Measurements from ENCODE around the gene MPHOSPH6.
"Not testable (repeated sequence)": the region's sequence is repeated elsewhere in the genome, so short reads cannot be mapped to it uniquely, and the experiment has no call there.

MPHOSPH6 gene

GRCh38 chr16:82149536-82149935 is 20.5 kb downstream of the MPHOSPH6 start:
- Mint-ChIP-seq H3K9me3 (no peaks in the 10 kb centered on the region), H3K27ac (peak overlapping the region; percentile 52), H3K36me3 (peaks cover 65% of the 10 kb centered on the region), H3K4me1 (peaks cover 6% of the 10 kb centered on the region), H3K4me3 (no peak overlapping the region)
- no peak for ATAC-seq
- DNase-seq (ENCODE audit: low spot score in 2 of 2): no peak

GRCh38 chr16:82147546-82147945 is 22.5 kb downstream of the MPHOSPH6 start:
- H3K9me3 Mint-ChIP-seq: no peaks in the 10 kb centered on the region
- ATAC-seq (no peak), DNase-seq (ENCODE audit: low spot score in 2 of 2) (no peak)
- peaks cover 51% of the 10 kb centered on the region for H3K36me3 Mint-ChIP-seq
- H3K4me3 Mint-ChIP-seq: no peak overlapping the region
- no peak overlapping the region for H3K27ac Mint-ChIP-seq
- H3K4me1 Mint-ChIP-seq: no peaks in the 10 kb centered on the region

- no peaks in the 10 kb centered on the region for H3K9me3 Mint-ChIP-seq
- H3K4me3 Mint-ChIP-seq: no peak overlapping the region
- peaks cover 49% of the 10 kb centered on the region for H3K36me3 Mint-ChIP-seq
- H3K27ac Mint-ChIP-seq: no peak overlapping the region
- no peaks in the 10 kb centered on the region for H3K4me1 Mint-ChIP-seq
- ATAC-seq: no peak
- no peak for DNase-seq (ENCODE audit: low spot score in 2 of 2)
These were observed 23.1 kb downstream of the MPHOSPH6 start for GRCh38 chr16:82146957-82147356.

GRCh38 chr16:82146556-82146955 is 23.5 kb downstream of the MPHOSPH6 start:
- Mint-ChIP-seq H3K9me3 (no peaks in the 10 kb centered on the region), H3K4me3 (no peak overlapping the region), H3K36me3 (peaks cover 45% of the 10 kb centered on the region), H3K4me1 (no peaks in the 10 kb centered on the region), H3K27ac (no peak overlapping the region)
- DNase-seq (ENCODE audit: low spot score in 2 of 2) (no peak), ATAC-seq (no peak)

GRCh38 chr16:82139286-82139571 is 30.8 kb downstream of the MPHOSPH6 start:
- H3K4me1 Mint-ChIP-seq; DNase-seq (ENCODE audit: low spot score in 2 of 2); H3K9me3 Mint-ChIP-seq; ATAC-seq; H3K36me3 Mint-ChIP-seq: not testable (repeated sequence)
- Mint-ChIP-seq H3K4me3 (peak overlapping the region; percentile 57), H3K27ac (peak overlapping the region; percentile 43)

- H3K36me3 Mint-ChIP-seq: no peaks in the 10 kb centered on the region
- H3K9me3 Mint-ChIP-seq: no peaks in the 10 kb centered on the region
- H3K4me3 Mint-ChIP-seq: peak overlapping the region; percentile 57
- H3K4me1 Mint-ChIP-seq: peaks cover 7% of the 10 kb centered on the region
- no peak for ATAC-seq
- DNase-seq (ENCODE audit: low spot score in 2 of 2): no peak
- peak overlapping the region; percentile 43 for H3K27ac Mint-ChIP-seq
These were observed 31.3 kb downstream of the MPHOSPH6 start for GRCh38 chr16:82138478-82139285.

GRCh38 chr16:82137822-82138167 is 32.2 kb downstream of the MPHOSPH6 start:
- no peak overlapping the region for H3K27ac Mint-ChIP-seq
- no peaks in the 10 kb centered on the region for H3K9me3 Mint-ChIP-seq
- peaks cover 12% of the 10 kb centered on the region for H3K4me1 Mint-ChIP-seq
- ATAC-seq (no peak), DNase-seq (ENCODE audit: low spot score in 2 of 2) (no peak)
- H3K4me3 Mint-ChIP-seq: no peak overlapping the region
- no peaks in the 10 kb centered on the region for H3K36me3 Mint-ChIP-seq

GRCh38 chr16:82136956-82137821 is 32.8 kb downstream of the MPHOSPH6 start:
- H3K36me3 Mint-ChIP-seq: no peaks in the 10 kb centered on the region

GRCh38 chr16:82135844-82136243 is 34.2 kb downstream of the MPHOSPH6 start:
- no peak overlapping the region for H3K4me3 Mint-ChIP-seq

More at GRCh38 chr16:82136956-82137821, 32.8 kb downstream of the MPHOSPH6 start:
- H3K9me3 Mint-ChIP-seq: no peaks in the 10 kb centered on the region
- no peak overlapping the region for H3K27ac Mint-ChIP-seq
- H3K4me3 Mint-ChIP-seq: no peak overlapping the region
- peaks cover 12% of the 10 kb centered on the region for H3K4me1 Mint-ChIP-seq
- DNase-seq (ENCODE audit: low spot score in 2 of 2): no peak
- ATAC-seq: no peak

GRCh38 chr16:82134846-82135245 is 35.2 kb downstream of the MPHOSPH6 start:
- H3K27ac Mint-ChIP-seq: no peak overlapping the region

More at GRCh38 chr16:82135844-82136243, 34.2 kb downstream of the MPHOSPH6 start:
- H3K27ac Mint-ChIP-seq: no peak overlapping the region
- H3K9me3 Mint-ChIP-seq: no peaks in the 10 kb centered on the region
- DNase-seq (ENCODE audit: low spot score in 2 of 2) (no peak), ATAC-seq (no peak)
- peaks cover 12% of the 10 kb centered on the region for H3K4me1 Mint-ChIP-seq
- H3K36me3 Mint-ChIP-seq: no peaks in the 10 kb centered on the region

GRCh38 chr16:82133798-82134197 is 36.2 kb downstream of the MPHOSPH6 start:
- Mint-ChIP-seq H3K9me3 (no peaks in the 10 kb centered on the region), H3K27ac (no peak overlapping the region), H3K36me3 (no peaks in the 10 kb centered on the region), H3K4me1 (peaks cover 12% of the 10 kb centered on the region), H3K4me3 (peak overlapping the region; percentile 23)
- ATAC-seq (peak; percentile 83), DNase-seq (ENCODE audit: low spot score in 2 of 2) (no peak)

More at GRCh38 chr16:82134846-82135245, 35.2 kb downstream of the MPHOSPH6 start:
- Mint-ChIP-seq H3K4me1 (peaks cover 12% of the 10 kb centered on the region), H3K36me3 (no peaks in the 10 kb centered on the region), H3K9me3 (no peaks in the 10 kb centered on the region), H3K4me3 (no peak overlapping the region)
- ATAC-seq (no peak), DNase-seq (ENCODE audit: low spot score in 2 of 2) (no peak)

GRCh38 chr16:82129881-82130280 is 40.1 kb downstream of the MPHOSPH6 start:
- no peak overlapping the region for H3K4me3 Mint-ChIP-seq
- H3K9me3 Mint-ChIP-seq: no peaks in the 10 kb centered on the region
- no peak overlapping the region for H3K27ac Mint-ChIP-seq

GRCh38 chr16:82124651-82125050 is 45.4 kb downstream of the MPHOSPH6 start:
- Mint-ChIP-seq H3K27ac (no peak overlapping the region), H3K4me3 (no peak overlapping the region), H3K4me1 (no peaks in the 10 kb centered on the region), H3K36me3 (no peaks in the 10 kb centered on the region), H3K9me3 (no peaks in the 10 kb centered on the region)
- no peak for ATAC-seq
- DNase-seq (ENCODE audit: low spot score in 2 of 2): no peak

More at GRCh38 chr16:82129881-82130280, 40.1 kb downstream of the MPHOSPH6 start:
- no peak for DNase-seq (ENCODE audit: low spot score in 2 of 2)
- H3K36me3 Mint-ChIP-seq: no peaks in the 10 kb centered on the region
- ATAC-seq: no peak
- peaks cover 12% of the 10 kb centered on the region for H3K4me1 Mint-ChIP-seq

GRCh38 chr16:82119405-82119804 is 50.6 kb downstream of the MPHOSPH6 start:
- Mint-ChIP-seq H3K27ac (no peak overlapping the region), H3K36me3 (no peaks in the 10 kb centered on the region), H3K4me3 (no peak overlapping the region), H3K9me3 (no peaks in the 10 kb centered on the region), H3K4me1 (no peaks in the 10 kb centered on the region)
- ATAC-seq (no peak), DNase-seq (ENCODE audit: low spot score in 2 of 2) (no peak)

- Mint-ChIP-seq H3K27ac (no peak overlapping the region), H3K9me3 (peaks cover under 1% of the 10 kb centered on the region), H3K4me1 (no peaks in the 10 kb centered on the region), H3K36me3 (no peaks in the 10 kb centered on the region), H3K4me3 (no peak overlapping the region)
- no peak for DNase-seq (ENCODE audit: low spot score in 2 of 2)
- ATAC-seq: no peak
These were observed 51.3 kb downstream of the MPHOSPH6 start for GRCh38 chr16:82118749-82119148.

GRCh38 chr16:82116535-82116934 is 53.5 kb downstream of the MPHOSPH6 start:
- H3K9me3 Mint-ChIP-seq: peaks cover 2% of the 10 kb centered on the region
- no peak for ATAC-seq
- no peak overlapping the region for H3K27ac Mint-ChIP-seq

More at GRCh38 chr16:82116535-82116934, 53.5 kb downstream of the MPHOSPH6 start:
- Mint-ChIP-seq H3K4me1 (no peaks in the 10 kb centered on the region), H3K4me3 (no peak overlapping the region), H3K36me3 (no peaks in the 10 kb centered on the region)
- no peak for DNase-seq (ENCODE audit: low spot score in 2 of 2)

Measured in stimulated activated effector memory CD8-positive, alpha-beta T cell treated with anti-CD3 and anti-CD28 coated beads, Interleukin-12 subunit alpha, Interleukin-12 subunit beta, amount 100 ng/mL, for 72 hours (primary cell).